ENCODE results near the gene ATP8B4. TPM values are rescaled to one million over a fixed set of nuclear protein-coding genes. Genes with fewer than 3 reads are reported as not detected.

ATP8B4 gene
- total RNA-seq, 1 donor from 2014 or later = 45.8 TPM

- Mint-ChIP-seq H3K36me3 (ENCODE audit: low read depth, unreplicated experiment) (no peaks in the 10 kb centered on the region), H3K27me3 (ENCODE audit: unreplicated experiment) (no peaks in the 10 kb centered on the region), H3K27ac (ENCODE audit: unreplicated experiment) (no peak overlapping the region), H3K4me1 (ENCODE audit: unreplicated experiment) (peaks cover 25% of the 10 kb centered on the region), H3K4me3 (ENCODE audit: unreplicated experiment) (no peak overlapping the region), H3K9me3 (ENCODE audit: unreplicated experiment) (no peaks in the 10 kb centered on the region)
- TF ChIP-seq CTCF (IDR thresholded peaks at IDR 0.05; ENCODE audit: unreplicated experiment) = no peak
- no peak for DNase-seq (ENCODE audit: low spot score)
Observed at GRCh38 chr15:50144341-50145120, 25.5 kb upstream of the ATP8B4 start.

GRCh38 chr15:50143255-50143860, 24.3 kb upstream of the ATP8B4 start:
- H3K4me3 Mint-ChIP-seq (ENCODE audit: unreplicated experiment) = no peak overlapping the region
- H3K9me3 Mint-ChIP-seq (ENCODE audit: unreplicated experiment) = no peaks in the 10 kb centered on the region
- H3K4me1 Mint-ChIP-seq (ENCODE audit: unreplicated experiment) = peaks cover 25% of the 10 kb centered on the region
- H3K27me3 Mint-ChIP-seq (ENCODE audit: unreplicated experiment) = no peaks in the 10 kb centered on the region
- no peak overlapping the region for H3K27ac Mint-ChIP-seq (ENCODE audit: unreplicated experiment)
- TF ChIP-seq CTCF (IDR thresholded peaks at IDR 0.05; ENCODE audit: unreplicated experiment) = no peak
- DNase-seq (ENCODE audit: low spot score) = no peak
- no peaks in the 10 kb centered on the region for H3K36me3 Mint-ChIP-seq (ENCODE audit: low read depth, unreplicated experiment)

- TF ChIP-seq CTCF (IDR thresholded peaks at IDR 0.05; ENCODE audit: unreplicated experiment) = no peak
- peaks cover 29% of the 10 kb centered on the region for H3K4me1 Mint-ChIP-seq (ENCODE audit: unreplicated experiment)
- H3K27ac Mint-ChIP-seq (ENCODE audit: unreplicated experiment) = no peak overlapping the region
- H3K27me3 Mint-ChIP-seq (ENCODE audit: unreplicated experiment) = no peaks in the 10 kb centered on the region
- DNase-seq (ENCODE audit: low spot score) = no peak
- H3K9me3 Mint-ChIP-seq (ENCODE audit: unreplicated experiment) = no peaks in the 10 kb centered on the region
- no peak overlapping the region for H3K4me3 Mint-ChIP-seq (ENCODE audit: unreplicated experiment)
- H3K36me3 Mint-ChIP-seq (ENCODE audit: low read depth, unreplicated experiment) = no peaks in the 10 kb centered on the region
Observed at GRCh38 chr15:50141856-50142255, 22.8 kb upstream of the ATP8B4 start.

GRCh38 chr15:50140983-50141382, 21.9 kb upstream of the ATP8B4 start:
- Mint-ChIP-seq H3K27me3 (ENCODE audit: unreplicated experiment) (no peaks in the 10 kb centered on the region), H3K9me3 (ENCODE audit: unreplicated experiment) (no peaks in the 10 kb centered on the region), H3K27ac (ENCODE audit: unreplicated experiment) (peak overlapping the region; percentile 69), H3K36me3 (ENCODE audit: low read depth, unreplicated experiment) (no peaks in the 10 kb centered on the region), H3K4me1 (ENCODE audit: unreplicated experiment) (peaks cover 25% of the 10 kb centered on the region), H3K4me3 (ENCODE audit: unreplicated experiment) (peak overlapping the region; percentile 19)
- TF ChIP-seq CTCF (IDR thresholded peaks at IDR 0.05; ENCODE audit: unreplicated experiment) = no peak
- no peak for DNase-seq (ENCODE audit: low spot score)

- Mint-ChIP-seq H3K4me1 (ENCODE audit: unreplicated experiment) (peaks cover 22% of the 10 kb centered on the region), H3K27ac (ENCODE audit: unreplicated experiment) (no peak overlapping the region), H3K36me3 (ENCODE audit: low read depth, unreplicated experiment) (no peaks in the 10 kb centered on the region), H3K4me3 (ENCODE audit: unreplicated experiment) (no peak overlapping the region), H3K9me3 (ENCODE audit: unreplicated experiment) (no peaks in the 10 kb centered on the region), H3K27me3 (ENCODE audit: unreplicated experiment) (no peaks in the 10 kb centered on the region)
- no peak for DNase-seq (ENCODE audit: low spot score)
- TF ChIP-seq CTCF (IDR thresholded peaks at IDR 0.05; ENCODE audit: unreplicated experiment) = no peak
Observed at GRCh38 chr15:50140098-50140497, 21.1 kb upstream of the ATP8B4 start.
